ENCODE measurements around the gene DNAH17. TPM values are rescaled to one million over a fixed set of nuclear protein-coding genes. Genes with fewer than 3 reads are reported as not detected.

Gene DNAH17
- total and polyA plus RNA-seq, 8 donors = 0.64 to 7.2 (median 3.6) TPM

- DNase-seq (no peak), ATAC-seq (no peak)
- intact Hi-C loops (cut with DNase I) = no loop called here
- H3K27me3 ChIP-seq = no peaks in the 10 kb centered on the region
- H3K4me1 ChIP-seq = peaks cover 64 to 90% of the 10 kb centered on the region in 2 donors
- peaks cover 0 to 10% of the 10 kb centered on the region in 2 donors for H3K36me3 ChIP-seq
- peak overlapping the region in 1 of 2 donors; percentile 97 for H3K4me3 ChIP-seq
- peak overlapping the region; percentile 94 to 99 for H3K27ac ChIP-seq
- no peaks in the 10 kb centered on the region for H3K9me3 ChIP-seq
- TF ChIP-seq CTCF (IDR thresholded peaks at IDR 0.05) = no peak
Observed at GRCh38 chr17:78380370-78380769, 196.8 kb downstream of the DNAH17 start.

- Histone ChIP-seq H3K9me3 (no peaks in the 10 kb centered on the region), H3K4me3 (peak overlapping the region; percentile 96 to 97), H3K36me3 (peaks cover 0 to 10% of the 10 kb centered on the region in 2 donors), H3K4me1 (peaks cover 51 to 90% of the 10 kb centered on the region in 2 donors), H3K27me3 (no peaks in the 10 kb centered on the region), H3K27ac (peak overlapping the region; percentile 94 to 99)
- intact Hi-C loops (cut with DNase I) = no loop called here
- no peak for TF ChIP-seq CTCF (IDR thresholded peaks at IDR 0.05)
- DNase-seq = no peak
- peak; percentile 56 for ATAC-seq
Observed at GRCh38 chr17:78379131-78379491, 198.1 kb downstream of the DNAH17 start.

- peaks cover 45 to 90% of the 10 kb centered on the region in 2 donors for H3K4me1 ChIP-seq
- no peaks in the 10 kb centered on the region for H3K9me3 ChIP-seq
- H3K4me3 ChIP-seq = peak within 1 kb of the TSS; percentile 96 to 97
- ATAC-seq = peak; percentile 72
- DNase-seq = peak; percentile 74 to 96 (median 82)
- TF ChIP-seq CTCF (IDR thresholded peaks at IDR 0.05) = no peak
- intact Hi-C loops (cut with DNase I) = no loop called here
- peak within 1 kb of the TSS; percentile 94 to 99 for H3K27ac ChIP-seq
- H3K27me3 ChIP-seq = no peaks in the 10 kb centered on the region
- peaks cover 0 to 10% of the 10 kb centered on the region in 2 donors for H3K36me3 ChIP-seq
Observed at GRCh38 chr17:78378225-78379130, 198.7 kb downstream of the DNAH17 start, which contains the start of gene PGS1. TSS of gene PGS1 (plus strand) at chr17:78378649. CDS start at chr17:78378666, 17 bp downstream.

GRCh38 chr17:78377858-78378224 lies 199.4 kb downstream of the DNAH17 start:
- H3K36me3 ChIP-seq = peaks cover 0 to 10% of the 10 kb centered on the region in 2 donors
- peak in 1 of 4 donors; percentile 75 for DNase-seq
- peaks cover 40 to 84% of the 10 kb centered on the region in 2 donors for H3K4me1 ChIP-seq
- intact Hi-C loops (cut with DNase I) = no loop called here
- H3K27me3 ChIP-seq = no peaks in the 10 kb centered on the region
- H3K9me3 ChIP-seq = no peaks in the 10 kb centered on the region
- ATAC-seq = no peak
- H3K4me3 ChIP-seq = peak overlapping the region; percentile 96 to 97
- H3K27ac ChIP-seq = peak overlapping the region; percentile 94 to 99
- no peak for TF ChIP-seq CTCF (IDR thresholded peaks at IDR 0.05)

GRCh38 chr17:78376161-78376560 lies 201.0 kb downstream of the DNAH17 start:
- Histone ChIP-seq H3K4me1 (peaks cover 28 to 67% of the 10 kb centered on the region in 2 donors), H3K36me3 (peaks cover 0 to 10% of the 10 kb centered on the region in 2 donors), H3K9me3 (no peaks in the 10 kb centered on the region), H3K27ac (peak overlapping the region; percentile 94 to 99), H3K4me3 (no peak overlapping the region), H3K27me3 (no peaks in the 10 kb centered on the region)
- intact Hi-C loops (cut with DNase I) = no loop called here
- ATAC-seq (no peak), DNase-seq (no peak)
- TF ChIP-seq CTCF (IDR thresholded peaks at IDR 0.05) = no peak
